Measurements from ENCODE around the gene RNF223. TPM values are rescaled to one million over a fixed set of nuclear protein-coding genes. Genes with fewer than 3 reads are reported as not detected.
A peak's percentile ranks its signal among the peaks of the same experiment; 100 is the strongest.

RNF223 gene
- total and polyA plus RNA-seq, 2 of the 13 experiments (the other 11 are each of a cell fraction or from before 2014, with no cell fraction given), result 0.03 TPM; not detected in 1

GRCh38 chr1:1118011-1118875, 44.1 kb upstream of the RNF223 start (continued):
- TF ChIP-seq ZNF687 (CRISPR knock-in tag; IDR thresholded peaks at IDR 0.05), result peak; percentile 29; the same call in 1 of the 2 replicates
- no peak for TF ChIP-seq NFIB (CRISPR knock-in tag; IDR thresholded peaks at IDR 0.05; ENCODE audit: borderline replicate concordance)

- Histone ChIP-seq H3K9ac (ENCODE audit: insufficient read depth, low read depth, low read length) (no peak overlapping the region), H3K9me3 (ENCODE audit: low read length) (peaks cover 10% of the 10 kb centered on the region), H3K27ac (ENCODE audit: extremely low read length, insufficient read depth, low read length) (no peak overlapping the region), H3K79me2 (ENCODE audit: insufficient read depth, low read length) (peaks cover 6% of the 10 kb centered on the region), H3K27me3 (ENCODE audit: control insufficient read depth in 1 of 2, insufficient read depth in 2 of 2, low read length in 2 of 2) (peaks cover 7 to 37% of the 10 kb centered on the region in 2 experiments; a peak in 4 of 5 replicates), H3K4me1 (ENCODE audit: insufficient read depth, low read length) (peaks cover 36% of the 10 kb centered on the region), H3K4me3 (replicated peaks in 1 of 3; ENCODE audit: insufficient read depth in 1 of 3, low read depth in 2 of 3, low read length in 3 of 3) (no peak overlapping the region; a peak in 1 of 6 replicates), H4K20me1 (ENCODE audit: insufficient read depth, low read length) (no peaks in the 10 kb centered on the region), H2AFZ (ENCODE audit: low read length) (no peak overlapping the region), H3K4me2 (ENCODE audit: low read depth, low read length) (0 out of 2 replicates have a peak overlapping the region, but pooled peaks have one; percentile 27), H3K36me3 (replicated peaks in 1 of 2; ENCODE audit: control insufficient read depth in 1 of 2, insufficient read depth in 2 of 2, low read length in 2 of 2) (peaks cover 5 to 7% of the 10 kb centered on the region in 2 experiments; a peak in 3 of 5 replicates)
- ATAC-seq (no peak), FAIRE-seq (no peak), DNase-seq (ENCODE audit: low spot score) (no peak)
- BruUV-seq (replicated peaks), result no TSS peak
- ChIA-PET CTCF (ENCODE audit: low intra/inter-chr PET ratio, low total read pairs) (no interaction called here), POLR2A (interaction anchor here (0.9 to 1.9 kb wide), 2 partner anchors 7 to 47 kb away, joined by 3 to 9 read pairs; no protein-coding TSS in a partner anchor)
- in situ Hi-C loops (cut with HindIII; ENCODE audit: extremely low pct_ligation_motif_present, low pct_unique_long_range_greater_than_20kb) (no loop called here), intact Hi-C loops (cut with micrococcal nuclease; ENCODE audit: unreplicated experiment) (no loop called here)
- 48% methylated on average over 10 of the region's 20 CpGs for WGBS (ENCODE audit: low lambda C conversion rate)
- TF ChIP-seq MTA3 (CRISPR knock-in tag; IDR thresholded peaks at IDR 0.05) (no peak), ZSCAN25 (CRISPR knock-in tag; IDR thresholded peaks at IDR 0.05) (no peak), SRSF4 (IDR thresholded peaks at IDR 0.05; ENCODE audit: low read depth, low read length, poor library complexity, severe bottlenecking) (no peak), HNF1A (IDR thresholded peaks at IDR 0.05; ENCODE audit: low read depth) (no peak), HNF1A (CRISPR knock-in tag; IDR thresholded peaks at IDR 0.05; ENCODE audit: borderline replicate concordance) (no peak), LRRFIP1 (CRISPR knock-in tag; conservative IDR thresholded peaks at IDR 0.05) (no peak), SNRNP70 (IDR thresholded peaks at IDR 0.05; ENCODE audit: low read depth, low read length) (no peak), ARID2 (CRISPR knock-in tag; IDR thresholded peaks at IDR 0.05; ENCODE audit: borderline replicate concordance) (no peak)
Observed at GRCh38 chr1:1117469-1117831, 43.3 kb upstream of the RNF223 start.

All from HepG2 (cell line).